ENCODE measurements around the gene PA2G4.

Gene PA2G4

GRCh38 chr12:56126732-56127239 is 22.4 kb downstream of the PA2G4 start:
- no peak for DNase-seq (ENCODE audit: low read depth)

GRCh38 chr12:56127485-56127887 is 23.1 kb downstream of the PA2G4 start:
- no peak for DNase-seq (ENCODE audit: low read depth)

- DNase-seq (ENCODE audit: low read depth), result peak; percentile 93
These were observed 23.7 kb downstream of the PA2G4 start, which contains the start of gene ESYT1 for GRCh38 chr12:56127888-56128669. TSS of gene ESYT1 (plus strand) at chr12:56128267. CDS start at chr12:56128320, 53 bp downstream.

GRCh38 chr12:56128670-56129205 is 24.4 kb downstream of the PA2G4 start:
- DNase-seq (ENCODE audit: low read depth), result no peak

GRCh38 chr12:56129206-56129941 is 25.0 kb downstream of the PA2G4 start:
- DNase-seq (ENCODE audit: low read depth), result peak; percentile 53

GRCh38 chr12:56129942-56130495 is 25.7 kb downstream of the PA2G4 start:
- no peak for DNase-seq (ENCODE audit: low read depth)

GRCh38 chr12:56130876-56131275 is 26.5 kb downstream of the PA2G4 start:
- DNase-seq (ENCODE audit: low read depth), result no peak

GRCh38 chr12:56134897-56135296 is 30.5 kb downstream of the PA2G4 start:
- no peak for DNase-seq (ENCODE audit: low read depth)

GRCh38 chr12:56137853-56138571 is 33.7 kb downstream of the PA2G4 start:
- DNase-seq (ENCODE audit: low read depth), result no peak

GRCh38 chr12:56141946-56142784 is 37.8 kb downstream of the PA2G4 start:
- DNase-seq (ENCODE audit: low read depth), result no peak

GRCh38 chr12:56143217-56143616 is 38.9 kb downstream of the PA2G4 start:
- no peak for DNase-seq (ENCODE audit: low read depth)

GRCh38 chr12:56143870-56144269 is 39.5 kb downstream of the PA2G4 start:
- DNase-seq (ENCODE audit: low read depth), result no peak

GRCh38 chr12:56145217-56145616 is 40.9 kb downstream of the PA2G4 start:
- no peak for DNase-seq (ENCODE audit: low read depth)

- DNase-seq (ENCODE audit: low read depth), result no peak
These were observed 42.4 kb downstream of the PA2G4 start for GRCh38 chr12:56146492-56147460.

- no peak for DNase-seq (ENCODE audit: low read depth)
These were observed 46.2 kb downstream of the PA2G4 start for GRCh38 chr12:56150563-56150962.

- peak; percentile 59 for DNase-seq (ENCODE audit: low read depth)
These were observed 47.3 kb downstream of the PA2G4 start for GRCh38 chr12:56151672-56152131.

GRCh38 chr12:56152132-56152755 is 47.9 kb downstream of the PA2G4 start, which contains the start of gene MYL6B:
TSS of gene MYL6B (plus strand) at chr12:56152587. CDS start at chr12:56153919, 1,332 bp downstream.
- peak; percentile 92 for DNase-seq (ENCODE audit: low read depth)

GRCh38 chr12:56152756-56153677 is 48.7 kb downstream of the PA2G4 start:
- DNase-seq (ENCODE audit: low read depth), result no peak

Measured in activated T-helper 9 cell treated with anti-CD3 and anti-CD28 coated beads, Interleukin-2, amount 50 U/mL, for 16 hours (primary cell).